Neuronal stem cell (in vitro differentiated cells): ENCODE data around the gene MLX.
A peak's percentile ranks its signal among the peaks of the same experiment; 100 is the strongest.

ENCODE experiments used
- DNase-seq: peaks from one replicate; pipeline ENCODE4 v3.0.0-alpha.2; 2013; ENCODE audit warnings: low spot score
- H2AFZ ChIP-seq: one replicate; pipeline ENCODE4 v1.6.1; 2013; ENCODE audit warnings: mild to moderate bottlenecking, low read length, inconsistent platforms
- H2AK5ac ChIP-seq: 2 replicates; pipeline ENCODE4 v1.6.1; 2013; ENCODE audit warnings: low read depth, mild to moderate bottlenecking, inconsistent platforms, low read length, moderate library complexity, mixed read lengths
- H2BK120ac ChIP-seq: 2 replicates; pipeline ENCODE4 v1.6.1; 2013; ENCODE audit warnings: low read depth, mild to moderate bottlenecking, inconsistent platforms, low read length, moderate library complexity, mixed read lengths
- H2BK12ac ChIP-seq: one replicate; pipeline ENCODE4 v1.6.1; 2013; ENCODE audit warnings: low read length, inconsistent platforms
- H2BK15ac ChIP-seq: 2 replicates; pipeline ENCODE4 v1.6.1; 2013; ENCODE audit warnings: mild to moderate bottlenecking, low read length, inconsistent platforms, mixed read lengths
- H2BK5ac ChIP-seq: one replicate; pipeline ENCODE4 v1.6.1; 2013; ENCODE audit warnings: inconsistent platforms, mild to moderate bottlenecking, low read length, moderate library complexity
- H3K14ac ChIP-seq: one replicate; pipeline ENCODE4 v1.6.1; 2013; ENCODE audit warnings: low read length, inconsistent platforms
- H3K18ac ChIP-seq: 2 replicates; pipeline ENCODE4 v1.6.1; 2013; ENCODE audit warnings: low read length, inconsistent platforms
- H3K23ac ChIP-seq: 2 replicates; pipeline ENCODE4 v1.6.1; 2013; ENCODE audit warnings: low read depth, mild to moderate bottlenecking, mixed read lengths, low read length, inconsistent platforms; ENCODE audit not compliant: poor library complexity
- H3K27ac ChIP-seq: replicated peaks from 3 replicates; pipeline ENCODE4 v1.5.1; 2013; ENCODE audit warnings: low read length, inconsistent platforms
- H3K27me3 ChIP-seq, 3 experiments: 2 replicates each; pipeline ENCODE4 v1.6.1; 2013; ENCODE audit warnings: low read length in 3 of 3, mild to moderate bottlenecking in 2 of 3, inconsistent platforms in 1 of 3, low read depth in 1 of 3, mixed read lengths in 1 of 3, moderate library complexity in 1 of 3; ENCODE audit not compliant: control insufficient read depth in 3 of 3, insufficient read depth in 3 of 3
- H3K36me3 ChIP-seq, 2 donors: replicated peaks in 1 of 2; 2 replicates each; pipeline ENCODE4 v1.6.1; 2013; ENCODE audit warnings: low read length in 2 of 2; ENCODE audit not compliant: control insufficient read depth in 2 of 2, insufficient read depth in 2 of 2
- H3K4ac ChIP-seq: 2 replicates; pipeline ENCODE4 v1.6.1; 2013; ENCODE audit warnings: inconsistent platforms, mild to moderate bottlenecking, low read length, moderate library complexity
- H3K4me1 ChIP-seq, 2 donors: 1 replicate in 1 of 2; 2 replicates in 1 of 2; pipeline ENCODE4 v1.6.1; 2013; ENCODE audit warnings: low read length in 2 of 2, low read depth in 1 of 2; ENCODE audit not compliant: control insufficient read depth in 2 of 2, insufficient read depth in 1 of 2
- H3K4me2 ChIP-seq: one replicate; pipeline ENCODE4 v1.6.1; 2013; ENCODE audit warnings: mild to moderate bottlenecking, low read length, inconsistent platforms; ENCODE audit not compliant: insufficient read depth, poor library complexity, severe bottlenecking
- H3K4me3 ChIP-seq, 2 donors: 2 replicates each; pipeline ENCODE4 v1.5.1; 2013; ENCODE audit warnings: low read length in 2 of 2, mild to moderate bottlenecking in 2 of 2, inconsistent platforms in 1 of 2, moderate library complexity in 1 of 2
- H3K79me1 ChIP-seq: one replicate; pipeline ENCODE4 v1.6.1; 2013; ENCODE audit warnings: low read depth, mild to moderate bottlenecking, inconsistent platforms, low read length, moderate library complexity
- H3K9ac ChIP-seq: one replicate; pipeline ENCODE4 v1.6.1; 2013; ENCODE audit warnings: mild to moderate bottlenecking, low read depth, low read length, inconsistent platforms; ENCODE audit not compliant: poor library complexity
- H3K9me3 ChIP-seq, 2 donors: replicated peaks in 1 of 2; 2 replicates each; pipeline versions ENCODE3 to v1.6.1; 2013; ENCODE audit warnings: low read length in 2 of 2, mild to moderate bottlenecking in 2 of 2, inconsistent platforms in 1 of 2, low read depth in 1 of 2, mixed read lengths in 1 of 2, moderate library complexity in 1 of 2; ENCODE audit not compliant: control insufficient read depth in 2 of 2, insufficient read depth in 1 of 2
- H4K8ac ChIP-seq: one replicate; pipeline ENCODE4 v1.6.1; 2013; ENCODE audit warnings: low read depth, mild to moderate bottlenecking, inconsistent platforms, low read length, moderate library complexity
- H4K91ac ChIP-seq: one replicate; pipeline ENCODE4 v1.6.1; 2013; ENCODE audit warnings: low read length, low read depth, mild to moderate bottlenecking, inconsistent platforms; ENCODE audit not compliant: poor library complexity
- WGBS, 2 donors: extraction: QIAGEN DNeasy Blood & Tissue Kit; methylation state at CpG; one replicate each; pipeline ENCODE4 v1.1.7; 2013; ENCODE audit warnings: missing lambda C conversion rate in 2 of 2, mixed read lengths in 1 of 2; ENCODE audit not compliant: insufficient read length in 2 of 2, insufficient replicate concordance in 1 of 2; ENCODE audit errors: extremely low coverage in 2 of 2; 5-methylcytosine and 5-hydroxymethylcytosine counted together

Gene MLX

GRCh38 chr17:42568341-42569111 lies 1.6 kb downstream of the MLX start:
- DNase-seq, result no peak
- no peak overlapping the region for H3K4ac ChIP-seq
- peaks cover 52 to 82% of the 10 kb centered on the region in 2 donors for H3K36me3 ChIP-seq
- H3K4me2 ChIP-seq, result no peak overlapping the region
- H3K9me3 ChIP-seq, result no peaks in the 10 kb centered on the region
- no peak overlapping the region for H2BK15ac ChIP-seq
- peaks cover 15% of the 10 kb centered on the region for H3K79me1 ChIP-seq
- H2BK120ac ChIP-seq, result no peak overlapping the region
- H2AFZ ChIP-seq, result no peak overlapping the region
- H2AK5ac ChIP-seq, result no peak overlapping the region
- no peaks in the 10 kb centered on the region for H3K27me3 ChIP-seq
- H3K4me1 ChIP-seq, result peaks cover 7 to 8% of the 10 kb centered on the region in 2 donors
- H2BK12ac ChIP-seq, result no peak overlapping the region
- peak overlapping the region in 1 of 2 donors; percentile 8 for H3K4me3 ChIP-seq
- no peak overlapping the region for H2BK5ac ChIP-seq
- H4K91ac ChIP-seq, result no peak overlapping the region
- H4K8ac ChIP-seq, result no peak overlapping the region
- H3K23ac ChIP-seq, result no peak overlapping the region
- no peak overlapping the region for H3K14ac ChIP-seq
- WGBS, 2 donors, result no CpG with 5 or more reads among the region's 14 CpGs
- H3K9ac ChIP-seq, result no peak overlapping the region
- no peak overlapping the region for H3K27ac ChIP-seq
- no peak overlapping the region for H3K18ac ChIP-seq

- no peak overlapping the region for H2AFZ ChIP-seq
- no peak overlapping the region for H3K14ac ChIP-seq
- H4K91ac ChIP-seq, result no peak overlapping the region
- no peak for DNase-seq
- no peak overlapping the region for H2AK5ac ChIP-seq
- no peaks in the 10 kb centered on the region for H3K27me3 ChIP-seq
- H3K36me3 ChIP-seq, result peaks cover 45 to 85% of the 10 kb centered on the region in 2 donors
- H3K4ac ChIP-seq, result no peak overlapping the region
- no peak overlapping the region for H2BK120ac ChIP-seq
- no peak overlapping the region for H2BK5ac ChIP-seq
- no peak overlapping the region for H2BK12ac ChIP-seq
- H3K4me1 ChIP-seq, result peaks cover 5 to 10% of the 10 kb centered on the region in 2 donors
- no peak overlapping the region for H3K9ac ChIP-seq
- peaks cover 12% of the 10 kb centered on the region for H3K79me1 ChIP-seq
- H3K23ac ChIP-seq, result no peak overlapping the region
- no peak overlapping the region for H2BK15ac ChIP-seq
- H3K9me3 ChIP-seq, result no peaks in the 10 kb centered on the region
- no peak overlapping the region for H4K8ac ChIP-seq
- WGBS, 2 donors, result no CpG with 5 or more reads among the region's 12 CpGs
- H3K4me3 ChIP-seq, result no peak overlapping the region
- no peak overlapping the region for H3K27ac ChIP-seq
- H3K4me2 ChIP-seq, result no peak overlapping the region
- H3K18ac ChIP-seq, result no peak overlapping the region
These were observed 4.7 kb downstream of the MLX start for GRCh38 chr17:42571435-42572225.

DNA sequence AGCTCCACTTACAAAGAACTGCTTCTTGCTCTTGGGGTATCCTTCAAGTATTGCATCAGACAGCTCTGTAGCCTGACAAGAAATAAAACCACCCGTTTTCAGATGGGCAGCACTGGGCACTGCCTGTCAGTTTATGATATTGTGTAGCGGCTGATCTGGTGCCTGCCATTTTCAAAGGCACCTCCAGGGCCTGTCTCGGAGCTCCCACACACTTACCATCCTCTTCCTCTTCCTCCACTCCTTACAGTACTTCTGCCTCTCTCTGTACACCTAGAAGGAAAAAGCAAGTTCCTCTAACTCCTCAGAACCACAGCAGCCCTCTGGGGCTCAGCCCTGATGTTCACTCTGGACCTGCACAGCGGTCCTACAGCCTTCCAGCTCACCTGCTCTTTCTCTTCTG lies 6.2 kb downstream of the MLX start:
- H3K4me3 ChIP-seq, result no peak overlapping the region
- WGBS, 2 donors, result no CpG with 5 or more reads among the region's 4 CpGs
- no peak overlapping the region for H2BK12ac ChIP-seq
- no peak for DNase-seq
- no peak overlapping the region for H3K14ac ChIP-seq
- H2BK5ac ChIP-seq, result no peak overlapping the region
- no peaks in the 10 kb centered on the region for H3K27me3 ChIP-seq
- no peak overlapping the region for H2BK15ac ChIP-seq
- peaks cover 6% of the 10 kb centered on the region for H3K79me1 ChIP-seq
- no peak overlapping the region for H2AFZ ChIP-seq
- no peak overlapping the region for H3K9ac ChIP-seq
- no peak overlapping the region for H3K4ac ChIP-seq
- no peak overlapping the region for H3K23ac ChIP-seq
- no peaks in the 10 kb centered on the region for H3K9me3 ChIP-seq
- H3K36me3 ChIP-seq, result peaks cover 45 to 88% of the 10 kb centered on the region in 2 donors
- no peak overlapping the region for H2AK5ac ChIP-seq
- no peak overlapping the region for H2BK120ac ChIP-seq
- H4K8ac ChIP-seq, result no peak overlapping the region
- no peak overlapping the region for H3K4me2 ChIP-seq
- H3K4me1 ChIP-seq, result peaks cover 0 to 8% of the 10 kb centered on the region in 2 donors
- no peak overlapping the region for H3K18ac ChIP-seq
- H3K27ac ChIP-seq, result no peak overlapping the region
- no peak overlapping the region for H4K91ac ChIP-seq

GRCh38 chr17:42574463-42574862 lies 7.6 kb downstream of the MLX start:
- Histone ChIP-seq H2AFZ (no peak overlapping the region), H3K4me1 (peaks cover 0 to 12% of the 10 kb centered on the region in 2 donors), H3K9me3 (no peaks in the 10 kb centered on the region), H4K8ac (no peak overlapping the region), H3K9ac (no peak overlapping the region), H2AK5ac (no peak overlapping the region), H2BK12ac (no peak overlapping the region), H3K4me2 (no peak overlapping the region), H3K14ac (no peak overlapping the region), H2BK120ac (no peak overlapping the region), H3K23ac (no peak overlapping the region), H3K79me1 (peaks cover 3% of the 10 kb centered on the region), H4K91ac (no peak overlapping the region), H3K18ac (no peak overlapping the region), H3K4me3 (no peak overlapping the region), H2BK5ac (no peak overlapping the region), H3K27me3 (no peaks in the 10 kb centered on the region), H3K36me3 (peaks cover 39 to 79% of the 10 kb centered on the region in 2 donors), H2BK15ac (no peak overlapping the region), H3K27ac (no peak overlapping the region), H3K4ac (no peak overlapping the region)
- no peak for DNase-seq
- WGBS, 2 donors, result no CpG with 5 or more reads among the region's 3 CpGs
